Prostate gland (tissue), 2 donors: ENCODE results near the gene LPP.

Experiments
- CTCF ChIP-seq, 4 experiments: fragments of 200-600 bp in 2 of 4; fragments of 450-650 bp in 2 of 4; sonication (generic) in 2 of 4; IDR thresholded peaks; 1 replicate in 3 of 4; 2 replicates in 1 of 4; pipeline ENCODE4 v1.5.1; 2016 to 2019; ENCODE audit warnings: antibody characterized with exemption in 4 of 4, mild to moderate bottlenecking in 2 of 4, moderate library complexity in 2 of 4
- POLR2A ChIP-seq: fragments of 450-650 bp; IDR thresholded peaks from one replicate; pipeline ENCODE4 v1.6.1; 2016; ENCODE audit warnings: antibody characterized with exemption, mild to moderate bottlenecking
- POLR2AphosphoS5 ChIP-seq: sonication (generic); formaldehyde crosslinking; IDR thresholded peaks from one replicate; pipeline ENCODE4 v1.6.1; 2017; ENCODE audit warnings: antibody characterized with exemption

DNA sequence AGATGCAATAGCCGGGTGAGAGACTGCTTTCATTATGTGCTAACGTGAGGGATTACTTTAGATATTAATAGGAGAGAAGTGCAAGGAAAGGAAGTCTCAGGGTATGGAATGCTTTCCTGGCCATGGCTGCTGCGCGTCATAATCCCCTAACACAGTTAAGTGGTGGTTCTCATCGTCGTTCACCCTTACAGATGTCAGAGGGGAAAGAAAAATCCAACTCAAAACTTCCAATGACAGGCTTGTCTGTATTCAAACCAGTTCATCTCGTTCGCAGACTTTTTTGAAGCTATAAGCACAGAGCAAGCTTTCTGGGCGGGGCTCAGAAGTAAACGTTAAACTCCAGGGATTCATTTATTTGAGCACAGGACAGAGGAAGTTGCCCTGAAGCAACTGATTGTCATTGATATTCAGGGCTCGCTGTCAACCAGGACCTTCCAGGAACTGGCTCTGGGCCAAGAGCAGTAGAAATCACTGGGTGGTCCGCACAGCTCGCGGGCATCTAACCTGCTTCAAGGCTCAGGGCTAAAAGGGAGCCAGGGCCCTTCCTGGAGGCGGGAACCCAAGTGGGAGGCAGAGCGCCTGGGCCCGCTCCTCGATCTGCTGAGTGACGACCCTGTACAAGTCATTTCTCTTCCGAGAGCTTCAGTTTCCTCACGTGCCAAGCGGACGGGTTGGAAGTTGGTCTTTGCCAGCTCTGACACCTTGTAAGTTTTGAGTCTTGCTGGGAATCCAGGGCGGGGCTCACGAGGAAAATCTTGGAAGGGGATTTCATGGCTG lies 1.1 kb upstream of the LPP start:
- TF ChIP-seq CTCF (IDR thresholded peaks at IDR 0.05), result no peak
- no peak for TF ChIP-seq POLR2A
- peak; percentile 63 for TF ChIP-seq POLR2AphosphoS5
